MM.1S (cell line): ENCODE results near the gene PDXDC1.

Source experiments
- DNase-seq: peaks from one replicate; pipeline ENCODE4 v3.0.0-alpha.2; 2015
- H2AFZ ChIP-seq: fragments of 300-600 bp; sonication (generic); 2 replicates; pipeline ENCODE4 v1.6.0; 2016; ENCODE audit warnings: antibody characterized with exemption, low read length
- H3F3A ChIP-seq: fragments of 300-600 bp; sonication (generic); 2 replicates; pipeline ENCODE4 v1.6.1; 2016; ENCODE audit warnings: mild to moderate bottlenecking, antibody characterized with exemption, low read length, moderate library complexity, mixed read lengths; ENCODE audit not compliant: insufficient read depth
- H3K27ac ChIP-seq: fragments of 300-600 bp; sonication (generic); 2 replicates; pipeline ENCODE4 v1.5.1; 2016; ENCODE audit warnings: mild to moderate bottlenecking, low read length
- H3K27me3 ChIP-seq: fragments of 300-600 bp; sonication (generic); replicated peaks from 2 replicates; pipeline ENCODE4 v1.6.0; 2016; ENCODE audit warnings: low read length; ENCODE audit not compliant: insufficient read depth
- H3K36me3 ChIP-seq: fragments of 300-600 bp; sonication (generic); replicated peaks from 2 replicates; pipeline ENCODE4 v1.6.1; 2016; ENCODE audit warnings: mild to moderate bottlenecking, low read length, mixed read lengths; ENCODE audit not compliant: insufficient read depth
- H3K4me1 ChIP-seq: fragments of 300-600 bp; sonication (generic); 2 replicates; pipeline ENCODE4 v1.6.1; 2016; ENCODE audit warnings: low read length, mixed read lengths
- H3K4me2 ChIP-seq: fragments of 300-600 bp; sonication (generic); 2 replicates; pipeline ENCODE4 v1.6.0; 2016; ENCODE audit warnings: low read depth, low read length
- H3K4me3 ChIP-seq: fragments of 300-600 bp; sonication (generic); 2 replicates; pipeline ENCODE4 v1.5.1; 2016; ENCODE audit warnings: low read length, mixed read lengths
- H3K79me2 ChIP-seq: fragments of 300-600 bp; sonication (generic); 2 replicates; pipeline ENCODE4 v1.6.1; 2016; ENCODE audit warnings: mixed run types, low read length, mixed read lengths
- H3K9ac ChIP-seq: fragments of 300-600 bp; sonication (generic); 2 replicates; pipeline ENCODE4 v1.6.1; 2016; ENCODE audit warnings: low read length, mixed read lengths
- H3K9me2 ChIP-seq: fragments of 300-600 bp; sonication (generic); replicated peaks from 2 replicates; pipeline ENCODE4 v1.6.1; 2016; ENCODE audit warnings: mild to moderate bottlenecking, low read length, mixed read lengths; ENCODE audit not compliant: insufficient read depth
- H3K9me3 ChIP-seq: fragments of 300-600 bp; sonication (generic); replicated peaks from 2 replicates; pipeline ENCODE4 v1.6.1; 2016; ENCODE audit warnings: mild to moderate bottlenecking, low read length, mixed read lengths; ENCODE audit not compliant: insufficient read depth
- H4K20me1 ChIP-seq: fragments of 300-600 bp; sonication (generic); 2 replicates; pipeline ENCODE4 v1.6.1; 2016; ENCODE audit warnings: mild to moderate bottlenecking, low read length, moderate library complexity, mixed read lengths; ENCODE audit not compliant: insufficient read depth
- EZH2 ChIP-seq: fragments of 300-600 bp; sonication (generic); optimal IDR thresholded peaks from 2 replicates; pipeline ENCODE3; 2017; ENCODE audit warnings: low read depth, mild to moderate bottlenecking, antibody characterized with exemption, low read length, mixed read lengths
- EZH2phosphoT487 ChIP-seq: fragments of 300-600 bp; sonication (generic); IDR thresholded peaks from 2 replicates; pipeline ENCODE4 v1.6.1; 2018; ENCODE audit warnings: antibody characterized with exemption, low read length
- TF ChIP-seq, protein P1 (sequence below): fragments of 300-600 bp; sonication (generic); IDR thresholded peaks from 2 replicates; pipeline ENCODE4 v1.5.1; 2016; ENCODE audit warnings: antibody characterized with exemption, low read length, mixed read lengths

PDXDC1 gene

DNA sequence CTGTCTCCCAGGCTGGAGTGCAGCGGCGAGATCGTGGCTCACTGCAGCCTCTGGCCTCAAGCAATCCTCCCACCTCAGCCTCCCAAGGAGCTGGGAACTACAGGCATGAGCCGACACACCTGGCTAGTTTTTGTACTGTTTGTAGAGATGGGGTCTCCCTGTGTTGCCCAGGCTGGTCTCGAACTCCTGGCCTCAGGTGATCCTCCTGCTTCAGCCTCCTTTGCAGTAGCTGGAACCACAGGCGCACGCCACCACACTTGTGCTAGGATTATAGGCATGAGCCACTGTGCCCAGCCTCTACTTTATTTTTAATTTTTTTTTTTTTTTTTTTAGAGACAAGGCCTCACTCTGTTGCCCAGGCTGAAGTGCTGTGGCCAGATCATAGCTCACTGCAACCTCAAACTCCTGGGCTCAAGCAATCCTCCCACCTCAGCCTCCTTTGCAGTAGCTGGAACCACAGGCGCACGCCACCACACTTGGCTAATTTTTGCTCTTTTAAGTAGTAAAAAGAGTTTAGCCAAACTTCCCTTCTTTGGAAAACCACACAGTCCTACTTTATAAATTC, 76.6 kb downstream of the PDXDC1 start:
- no peak overlapping the region for H3K4me2 ChIP-seq
- no peak overlapping the region for H3K9ac ChIP-seq

DNA sequence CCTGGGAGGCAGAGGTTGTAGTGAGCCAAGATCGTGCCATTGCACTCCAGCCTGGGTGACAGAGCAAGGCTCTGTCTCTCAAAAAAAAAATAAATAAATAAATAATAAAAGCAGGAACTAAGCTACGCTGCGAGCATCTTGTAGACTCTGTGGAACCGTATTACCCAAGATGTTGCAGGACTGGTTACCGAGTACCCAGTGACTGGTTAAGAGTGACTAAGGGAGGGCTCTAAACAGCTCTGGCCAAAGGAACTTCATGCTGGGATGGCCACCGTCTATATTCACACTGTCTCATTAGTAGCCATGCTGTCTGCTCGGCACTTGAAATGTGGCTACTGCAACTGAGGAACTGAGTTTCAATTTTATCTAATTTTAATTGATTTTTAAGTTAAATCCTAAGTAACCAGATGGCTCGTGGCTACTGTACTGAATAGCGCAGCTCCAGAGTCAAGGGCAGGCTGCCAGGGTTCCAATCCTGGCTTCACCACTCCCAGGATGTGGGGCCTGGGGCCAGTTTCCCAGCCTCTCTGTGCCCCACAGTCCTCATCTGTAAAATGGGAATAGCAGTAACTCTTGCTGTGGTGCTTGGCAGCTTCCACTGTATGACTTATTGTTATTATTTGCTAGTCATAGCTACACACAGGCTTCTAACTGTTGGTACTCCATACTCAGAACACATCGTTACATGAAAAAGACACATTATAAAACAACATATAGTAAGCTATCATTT, 78.1 kb downstream of the PDXDC1 start:
- H3F3A ChIP-seq: no peaks in the 10 kb centered on the region
- TF ChIP-seq, protein P1, sequence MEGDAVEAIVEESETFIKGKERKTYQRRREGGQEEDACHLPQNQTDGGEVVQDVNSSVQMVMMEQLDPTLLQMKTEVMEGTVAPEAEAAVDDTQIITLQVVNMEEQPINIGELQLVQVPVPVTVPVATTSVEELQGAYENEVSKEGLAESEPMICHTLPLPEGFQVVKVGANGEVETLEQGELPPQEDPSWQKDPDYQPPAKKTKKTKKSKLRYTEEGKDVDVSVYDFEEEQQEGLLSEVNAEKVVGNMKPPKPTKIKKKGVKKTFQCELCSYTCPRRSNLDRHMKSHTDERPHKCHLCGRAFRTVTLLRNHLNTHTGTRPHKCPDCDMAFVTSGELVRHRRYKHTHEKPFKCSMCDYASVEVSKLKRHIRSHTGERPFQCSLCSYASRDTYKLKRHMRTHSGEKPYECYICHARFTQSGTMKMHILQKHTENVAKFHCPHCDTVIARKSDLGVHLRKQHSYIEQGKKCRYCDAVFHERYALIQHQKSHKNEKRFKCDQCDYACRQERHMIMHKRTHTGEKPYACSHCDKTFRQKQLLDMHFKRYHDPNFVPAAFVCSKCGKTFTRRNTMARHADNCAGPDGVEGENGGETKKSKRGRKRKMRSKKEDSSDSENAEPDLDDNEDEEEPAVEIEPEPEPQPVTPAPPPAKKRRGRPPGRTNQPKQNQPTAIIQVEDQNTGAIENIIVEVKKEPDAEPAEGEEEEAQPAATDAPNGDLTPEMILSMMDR: no peak
- TF ChIP-seq EZH2 (no peak), EZH2phosphoT487 (no peak)
- H3K4me3 ChIP-seq: no peak overlapping the region
- H3K27ac ChIP-seq: no peak overlapping the region
- no peak overlapping the region for H3K9ac ChIP-seq
- H3K4me2 ChIP-seq: no peak overlapping the region
- no peaks in the 10 kb centered on the region; the same call in 1 of the 2 replicates for H3K4me1 ChIP-seq
- no peaks in the 10 kb centered on the region for H3K36me3 ChIP-seq
- DNase-seq: no peak
- H2AFZ ChIP-seq: no peak overlapping the region
- no peaks in the 10 kb centered on the region for H3K9me2 ChIP-seq
- no peaks in the 10 kb centered on the region for H3K9me3 ChIP-seq
- peaks cover 58% of the 10 kb centered on the region for H3K79me2 ChIP-seq
- H4K20me1 ChIP-seq: no peaks in the 10 kb centered on the region
- H3K27me3 ChIP-seq: no peaks in the 10 kb centered on the region

More for the DNA sequence above, 76.6 kb downstream of the PDXDC1 start:
- Histone ChIP-seq H3K4me3 (no peak overlapping the region), H3K27me3 (no peaks in the 10 kb centered on the region), H2AFZ (no peak overlapping the region), H3K27ac (no peak overlapping the region), H3F3A (no peaks in the 10 kb centered on the region), H4K20me1 (no peaks in the 10 kb centered on the region), H3K9me3 (no peaks in the 10 kb centered on the region), H3K36me3 (no peaks in the 10 kb centered on the region; the same call in 1 of the 2 replicates), H3K79me2 (peaks cover 58% of the 10 kb centered on the region), H3K4me1 (no peaks in the 10 kb centered on the region; the same call in 1 of the 2 replicates), H3K9me2 (no peaks in the 10 kb centered on the region)
- no peak for DNase-seq
- TF ChIP-seq EZH2 (no peak), EZH2phosphoT487 (no peak)
- TF ChIP-seq, protein P1: no peak

DNA sequence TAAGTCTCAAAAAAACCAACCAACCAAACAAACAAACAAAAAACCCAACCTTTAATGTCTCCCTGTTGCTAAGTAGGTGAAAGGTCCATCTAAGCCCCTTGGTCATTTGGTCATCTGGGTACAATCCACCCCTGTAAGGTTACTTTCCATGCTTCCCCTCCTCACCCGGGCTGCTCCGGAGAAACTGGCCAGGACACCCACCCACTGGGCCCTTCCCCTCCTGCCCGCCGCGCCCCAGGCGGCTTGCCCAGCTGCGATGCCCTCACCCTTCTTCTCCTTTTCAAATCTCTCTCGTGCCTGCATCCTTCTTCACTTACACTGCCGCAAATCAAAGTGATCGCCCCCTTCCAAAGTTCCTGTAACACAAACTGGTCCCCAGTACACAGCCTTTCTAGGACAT, 79.1 kb downstream of the PDXDC1 start:
- no peak for DNase-seq
- no peak overlapping the region for H3K9ac ChIP-seq
- H3K36me3 ChIP-seq: no peaks in the 10 kb centered on the region
- H3K4me3 ChIP-seq: no peak overlapping the region
- no peaks in the 10 kb centered on the region for H3K9me3 ChIP-seq
- H3K9me2 ChIP-seq: no peaks in the 10 kb centered on the region
- no peak overlapping the region for H2AFZ ChIP-seq
- no peak overlapping the region for H3K27ac ChIP-seq
- no peak overlapping the region for H3K4me2 ChIP-seq
- H3F3A ChIP-seq: no peaks in the 10 kb centered on the region
- H3K27me3 ChIP-seq: no peaks in the 10 kb centered on the region
- TF ChIP-seq, protein P1: no peak
- TF ChIP-seq EZH2 (no peak), EZH2phosphoT487 (no peak)
- H4K20me1 ChIP-seq: no peaks in the 10 kb centered on the region
- no peaks in the 10 kb centered on the region; the same call in 1 of the 2 replicates for H3K4me1 ChIP-seq
- H3K79me2 ChIP-seq: peaks cover 58% of the 10 kb centered on the region
